Activated CD4-positive, alpha-beta T cell treated with anti-CD3 and anti-CD28 coated beads for 4 hours (primary cell): ENCODE results near the gene ST3GAL3.
A peak's percentile ranks its signal among the peaks of the same experiment; 100 is the strongest.

Experiments used
- DNase-seq, 2 donors: peaks; one replicate each; pipeline ENCODE4 v3.0.0-alpha.2; 2020

ST3GAL3 gene

GRCh38 chr1:43947061-43947873, 239.9 kb downstream of the ST3GAL3 start:
- no peak for DNase-seq

GRCh38 chr1:43947874-43948437, 240.6 kb downstream of the ST3GAL3 start:
- no peak for DNase-seq

GRCh38 chr1:43949678-43950077, 242.3 kb downstream of the ST3GAL3 start:
- no peak for DNase-seq

GRCh38 chr1:43951021-43951985, 244.0 kb downstream of the ST3GAL3 start:
- DNase-seq = no peak

- no peak for DNase-seq
Measured at GRCh38 chr1:43952731-43953346, 245.5 kb downstream of the ST3GAL3 start.

- DNase-seq = no peak
Measured at GRCh38 chr1:43953361-43953760, 246.0 kb downstream of the ST3GAL3 start.

GRCh38 chr1:43954036-43954435, 246.7 kb downstream of the ST3GAL3 start:
- DNase-seq = no peak

GRCh38 chr1:43956234-43956633, 248.9 kb downstream of the ST3GAL3 start:
- no peak for DNase-seq

- DNase-seq = no peak
Measured at GRCh38 chr1:43957407-43958040, 250.2 kb downstream of the ST3GAL3 start.

GRCh38 chr1:43958351-43959255, 251.3 kb downstream of the ST3GAL3 start:
- DNase-seq = no peak

- DNase-seq = no peak
Measured at GRCh38 chr1:43960798-43961197, 253.5 kb downstream of the ST3GAL3 start.

- DNase-seq = no peak
Measured at GRCh38 chr1:43961692-43962091, 254.4 kb downstream of the ST3GAL3 start.

GRCh38 chr1:43962324-43962723, 255.0 kb downstream of the ST3GAL3 start:
- DNase-seq = no peak

- DNase-seq = no peak
Measured at GRCh38 chr1:43963006-43963405, 255.7 kb downstream of the ST3GAL3 start.

GRCh38 chr1:43963890-43964289, 256.6 kb downstream of the ST3GAL3 start:
- DNase-seq = no peak

GRCh38 chr1:43965316-43965715, 258.0 kb downstream of the ST3GAL3 start:
- no peak for DNase-seq

GRCh38 chr1:43968348-43968948, 261.1 kb downstream of the ST3GAL3 start:
- DNase-seq = no peak

- DNase-seq = no peak
Measured at GRCh38 chr1:43969416-43969745, 262.0 kb downstream of the ST3GAL3 start.

- DNase-seq = peak; percentile 95 to 96
Measured at GRCh38 chr1:43969746-43970466, 262.6 kb downstream of the ST3GAL3 start, which contains the start of gene DPH2. Gene DPH2, plus strand, starts transcription at chr1:43970010. Its CDS starts 166 bp downstream, at chr1:43970176.

GRCh38 chr1:43970502-43970901, 263.2 kb downstream of the ST3GAL3 start:
- no peak for DNase-seq
